ENCODE data around the gene AGA.

The AGA gene

GRCh38 chr4:177451108-177451500, 8.9 kb upstream of the AGA start:
- ChIA-PET POLR2A (no interaction called here), CTCF (no interaction called here)
- H3K4me3 ChIP-seq (ENCODE audit: low read depth, low read length), result no peak overlapping the region
- 0 out of 2 replicates have a peak, but pooled peaks cover 2% of the 10 kb centered on the region for H3K4me1 ChIP-seq (ENCODE audit: control insufficient read depth, insufficient read depth, low read length)
- H3K27ac ChIP-seq (ENCODE audit: extremely low read depth, low read depth, low read length), result no peak overlapping the region
- no peaks in the 10 kb centered on the region for H3K36me3 ChIP-seq (ENCODE audit: control insufficient read depth in 2 of 2, insufficient read depth in 1 of 2, low read length in 2 of 2)
- H3K9me3 ChIP-seq (ENCODE audit: control insufficient read depth, insufficient read depth, low read depth, low read length), result no peaks in the 10 kb centered on the region
- TF ChIP-seq ZNF585B (tag by site-specific recombination; IDR thresholded peaks at IDR 0.05) (no peak), ZNF132 (tag by site-specific recombination; IDR thresholded peaks at IDR 0.05; ENCODE audit: borderline replicate concordance) (no peak), ZNF561 (tag by site-specific recombination; IDR thresholded peaks at IDR 0.05; ENCODE audit: borderline replicate concordance) (no peak), ZSCAN16 (tag by site-specific recombination; IDR thresholded peaks at IDR 0.05) (no peak), ZNF664 (tag by site-specific recombination; IDR thresholded peaks at IDR 0.05) (no peak), ZNF280C (tag by site-specific recombination; IDR thresholded peaks at IDR 0.05) (no peak), FEZF1 (tag by site-specific recombination; IDR thresholded peaks at IDR 0.05) (no peak), ZNF23 (tag by site-specific recombination; IDR thresholded peaks at IDR 0.05; ENCODE audit: borderline replicate concordance) (no peak), ZNF571 (tag by site-specific recombination; IDR thresholded peaks at IDR 0.05) (no peak), MEIS1 (CRISPR knock-in tag; IDR thresholded peaks at IDR 0.05; ENCODE audit: borderline replicate concordance) (no peak), ZNF658 (tag by site-specific recombination; IDR thresholded peaks at IDR 0.05) (no peak), ZNF513 (tag by site-specific recombination; IDR thresholded peaks at IDR 0.05) (no peak), SCRT1 (tag by site-specific recombination; IDR thresholded peaks at IDR 0.05; ENCODE audit: borderline replicate concordance) (no peak), SP3 (tag by site-specific recombination; IDR thresholded peaks at IDR 0.05) (no peak), IKZF3 (tag by site-specific recombination; IDR thresholded peaks at IDR 0.05) (no peak), ZNF10 (tag by site-specific recombination; IDR thresholded peaks at IDR 0.05) (no peak), ZNF544 (tag by site-specific recombination; IDR thresholded peaks at IDR 0.05) (no peak), EGR2 (tag by site-specific recombination; IDR thresholded peaks at IDR 0.05; ENCODE audit: low read depth) (no peak)

GRCh38 chr4:177450426-177451107, 8.3 kb upstream of the AGA start:
- no peak overlapping the region for H3K27ac ChIP-seq (ENCODE audit: extremely low read depth, low read depth, low read length)
- POLR2A ChIA-PET, result no interaction called here
- H3K4me3 ChIP-seq (ENCODE audit: low read depth, low read length), result no peak overlapping the region
- CTCF ChIA-PET, result no interaction called here
- TF ChIP-seq SP2 (tag by site-specific recombination; IDR thresholded peaks at IDR 0.05), result no peak
- no peaks in the 10 kb centered on the region for H3K36me3 ChIP-seq (ENCODE audit: control insufficient read depth in 2 of 2, insufficient read depth in 1 of 2, low read length in 2 of 2)
- H3K9me3 ChIP-seq (ENCODE audit: control insufficient read depth, insufficient read depth, low read depth, low read length), result no peaks in the 10 kb centered on the region
- H3K4me1 ChIP-seq (ENCODE audit: control insufficient read depth, insufficient read depth, low read length), result no peaks in the 10 kb centered on the region

GRCh38 chr4:177448850-177449249, 6.6 kb upstream of the AGA start:
- POLR2A ChIA-PET, result no interaction called here
- H3K36me3 ChIP-seq (ENCODE audit: control insufficient read depth in 2 of 2, insufficient read depth in 1 of 2, low read length in 2 of 2), result no peaks in the 10 kb centered on the region
- no peak overlapping the region for H3K27ac ChIP-seq (ENCODE audit: extremely low read depth, low read depth, low read length)
- H3K9me3 ChIP-seq (ENCODE audit: control insufficient read depth, insufficient read depth, low read depth, low read length), result no peaks in the 10 kb centered on the region
- H3K4me1 ChIP-seq (ENCODE audit: control insufficient read depth, insufficient read depth, low read length), result no peaks in the 10 kb centered on the region
- H3K4me3 ChIP-seq (ENCODE audit: low read depth, low read length), result no peak overlapping the region
- CTCF ChIA-PET, result no interaction called here
- TF ChIP-seq ZFP3 (tag by site-specific recombination; IDR thresholded peaks at IDR 0.05; ENCODE audit: low read depth) (no peak), ZNF140 (tag by site-specific recombination; IDR thresholded peaks at IDR 0.05) (no peak), ZNF707 (tag by site-specific recombination; IDR thresholded peaks at IDR 0.05) (no peak), ZNF274 (IDR thresholded peaks at IDR 0.05; ENCODE audit: low read length) (no peak), ZNF274 (tag by site-specific recombination; IDR thresholded peaks at IDR 0.05; ENCODE audit: borderline replicate concordance) (no peak), PRDM6 (tag by site-specific recombination; IDR thresholded peaks at IDR 0.05) (no peak), ZNF16 (tag by site-specific recombination; IDR thresholded peaks at IDR 0.05; ENCODE audit: low read depth) (no peak), ZNF692 (tag by site-specific recombination; IDR thresholded peaks at IDR 0.05) (no peak), TCF7L2 (IDR thresholded peaks at IDR 0.05; ENCODE audit: borderline replicate concordance, low read depth, low read length) (no peak)

Measured in HEK293 (cell line).